Chondrocyte (in vitro differentiated cells): ENCODE results near the gene MUC3A. TPM values are rescaled to one million over a fixed set of nuclear protein-coding genes. Genes with fewer than 3 reads are reported as not detected.
"Not testable (repeated sequence)": the region's sequence is repeated elsewhere in the genome, so short reads cannot be mapped to it uniquely, and the experiment has no call there.

Experiments used
- DNase-seq: peaks from one replicate; pipeline ENCODE4 v3.0.0; 2021; ENCODE audit warnings: mixed read lengths, low spot score
- H3K27ac Mint-ChIP-seq: one replicate; pipeline ENCODE4 v1.8.0; 2021; ENCODE audit warnings: mild to moderate bottlenecking, moderate library complexity, mixed read lengths; ENCODE audit not compliant: unreplicated experiment
- H3K27me3 Mint-ChIP-seq: 2 replicates; pipeline ENCODE4 v1.8.0; 2021; ENCODE audit warnings: low read depth, mixed read lengths
- H3K36me3 Mint-ChIP-seq: 2 replicates; pipeline ENCODE4 v1.8.0; 2021; ENCODE audit warnings: low read depth, mixed read lengths
- H3K4me1 Mint-ChIP-seq: 2 replicates; pipeline ENCODE4 v1.8.0; 2021; ENCODE audit warnings: low read depth, mild to moderate bottlenecking, mixed read lengths
- H3K4me3 Mint-ChIP-seq: one replicate; pipeline ENCODE4 v1.8.0; 2021; ENCODE audit warnings: mild to moderate bottlenecking, moderate library complexity, mixed read lengths; ENCODE audit not compliant: unreplicated experiment
- H3K9me3 Mint-ChIP-seq: 2 replicates; pipeline ENCODE4 v1.8.0; 2021; ENCODE audit warnings: low read depth, mixed read lengths
- CTCF ChIP-seq: fragments of 200-600 bp; sonication (generic); IDR thresholded peaks from 2 replicates; pipeline ENCODE4 v1.5.0; 2021; ENCODE audit warnings: antibody characterized with exemption, mild to moderate bottlenecking, moderate library complexity
- total RNA-seq: library from RNA; stranded (reverse); gene quantifications from 3 replicates; pipeline ENCODE4 v1.2.1, GENCODE V29; 2021

Gene MUC3A
- total RNA-seq, 1 donor from 2014 or later = not detected

GRCh38 chr7:100911484-100911883 lies 37.9 kb upstream of the MUC3A start:
- Mint-ChIP-seq H3K27ac (no peak overlapping the region), H3K4me3 (no peak overlapping the region)

GRCh38 chr7:100914208-100914878 lies 35.0 kb upstream of the MUC3A start:
- Mint-ChIP-seq H3K36me3 (no peaks in the 10 kb centered on the region), H3K27ac (no peak overlapping the region), H3K27me3 (peaks cover 13% of the 10 kb centered on the region), H3K4me3 (no peak overlapping the region), H3K4me1 (no peaks in the 10 kb centered on the region), H3K9me3 (no peaks in the 10 kb centered on the region)
- no peak for DNase-seq
- TF ChIP-seq CTCF = no peak

More at GRCh38 chr7:100911484-100911883, 37.9 kb upstream of the MUC3A start:
- no peaks in the 10 kb centered on the region for H3K36me3 Mint-ChIP-seq
- peaks cover 4% of the 10 kb centered on the region for H3K9me3 Mint-ChIP-seq
- no peak for TF ChIP-seq CTCF
- H3K27me3 Mint-ChIP-seq = peaks cover 11% of the 10 kb centered on the region
- no peaks in the 10 kb centered on the region for H3K4me1 Mint-ChIP-seq
- no peak for DNase-seq

- no peak for DNase-seq
- Mint-ChIP-seq H3K27ac (no peak overlapping the region), H3K4me1 (no peaks in the 10 kb centered on the region), H3K36me3 (no peaks in the 10 kb centered on the region), H3K27me3 (peaks cover 17% of the 10 kb centered on the region), H3K4me3 (no peak overlapping the region), H3K9me3 (no peaks in the 10 kb centered on the region)
- TF ChIP-seq CTCF = no peak
Measured at GRCh38 chr7:100914879-100915447, 34.4 kb upstream of the MUC3A start.

GRCh38 chr7:100919335-100919734 lies 30.0 kb upstream of the MUC3A start:
- H3K27me3 Mint-ChIP-seq = peaks cover 37% of the 10 kb centered on the region
- DNase-seq, H3K36me3 Mint-ChIP-seq, H3K4me1 Mint-ChIP-seq, H3K27ac Mint-ChIP-seq, H3K4me3 Mint-ChIP-seq, H3K9me3 Mint-ChIP-seq: not testable (repeated sequence)

GRCh38 chr7:100919779-100920437 lies 29.4 kb upstream of the MUC3A start:
- H3K4me3 Mint-ChIP-seq, H3K36me3 Mint-ChIP-seq, DNase-seq, H3K4me1 Mint-ChIP-seq, H3K27ac Mint-ChIP-seq, H3K9me3 Mint-ChIP-seq: not testable (repeated sequence)
- H3K27me3 Mint-ChIP-seq = peaks cover 37% of the 10 kb centered on the region

- Mint-ChIP-seq H3K36me3 (no peaks in the 10 kb centered on the region), H3K27me3 (peaks cover 37% of the 10 kb centered on the region), H3K9me3 (no peaks in the 10 kb centered on the region), H3K4me1 (no peaks in the 10 kb centered on the region), H3K27ac (no peak overlapping the region), H3K4me3 (no peak overlapping the region)
- TF ChIP-seq CTCF = no peak
- DNase-seq = no peak
Measured at GRCh38 chr7:100921039-100921438, 28.3 kb upstream of the MUC3A start.

- not testable (repeated sequence) for DNase-seq, H3K4me3 Mint-ChIP-seq, H3K36me3 Mint-ChIP-seq, H3K4me1 Mint-ChIP-seq, H3K27ac Mint-ChIP-seq, H3K9me3 Mint-ChIP-seq
- H3K27me3 Mint-ChIP-seq = peaks cover 35% of the 10 kb centered on the region
Measured at GRCh38 chr7:100923616-100924015, 25.7 kb upstream of the MUC3A start.
